Measurements from ENCODE around the gene CCDC88C. TPM values are rescaled to one million over a fixed set of nuclear protein-coding genes. Genes with fewer than 3 reads are reported as not detected.

The CCDC88C gene
- total RNA-seq, 1 experiment from 2014 or later: 21.3 TPM

DNA sequence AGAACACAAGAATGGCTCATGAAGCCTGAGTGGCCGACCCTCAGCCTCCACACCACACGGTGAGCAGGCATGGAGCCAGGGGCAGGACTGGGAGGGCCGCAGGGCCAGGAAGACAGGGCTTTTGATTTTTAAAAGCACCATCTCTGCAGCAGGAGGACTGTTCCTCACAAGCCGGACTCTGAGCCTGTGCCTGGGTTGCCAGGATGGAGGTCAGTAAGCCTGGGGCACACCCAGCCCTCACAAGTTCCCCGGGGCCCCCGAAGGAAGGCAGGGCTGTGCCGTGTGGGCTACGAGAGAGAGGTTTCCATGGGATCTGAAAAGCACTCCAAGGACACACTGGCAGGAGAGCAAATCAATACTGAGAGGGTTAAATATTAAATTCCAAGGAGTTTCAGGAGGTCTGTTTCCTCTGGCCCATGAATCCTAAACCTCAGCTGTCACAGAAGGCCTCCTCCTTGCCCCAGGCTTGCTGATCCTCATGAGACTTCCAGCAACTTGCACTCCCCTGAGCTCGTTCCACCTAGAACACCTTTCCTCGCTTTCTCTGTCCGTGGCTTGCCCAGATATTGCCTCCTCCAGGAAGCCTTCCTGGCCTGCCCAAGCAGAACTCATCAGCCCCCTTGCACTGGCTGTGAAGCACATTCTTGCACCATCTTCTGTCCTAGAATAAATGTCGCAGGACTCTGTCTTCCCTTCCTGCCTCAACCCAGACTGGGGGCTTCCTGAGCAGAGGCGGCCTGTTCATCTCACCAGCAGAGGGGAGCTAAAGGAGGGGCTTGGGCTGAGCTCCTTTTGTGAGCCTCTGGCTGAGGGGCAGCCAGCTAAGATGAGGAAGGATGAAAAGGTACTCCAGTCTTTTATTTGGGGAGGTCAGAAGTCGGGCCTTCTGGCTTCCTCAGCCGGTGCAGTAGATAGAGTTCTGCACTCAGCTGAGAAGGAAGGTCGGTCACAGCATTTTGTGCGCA is 64.6 kb downstream of the CCDC88C start:
- H3K36me3 ChIP-seq (ENCODE audit: control insufficient read depth, insufficient read depth, low read length): no peaks in the 10 kb centered on the region
- ChIA-PET CTCF (no interaction called here), POLR2A (no interaction called here)
- peak overlapping the region; percentile 83 for H3K27ac ChIP-seq (ENCODE audit: low read length)
- no peaks in the 10 kb centered on the region for H3K27me3 ChIP-seq (ENCODE audit: control insufficient read depth, insufficient read depth, low read length)
- no peak for DNase-seq (ENCODE audit: low read depth, low spot score)
- intact Hi-C loops (cut with micrococcal nuclease; ENCODE audit: unreplicated experiment) (no loop called here), in situ Hi-C loops (cut with HindIII; ENCODE audit: low pct_unique_long_range_greater_than_20kb, low sequenced_read_pairs) (no loop called here)
- peaks cover 32% of the 10 kb centered on the region for H3K4me1 ChIP-seq (ENCODE audit: control insufficient read depth, insufficient read depth, low read length)
- BruUV-seq (replicated peaks): no TSS peak
- H3K9me3 ChIP-seq (ENCODE audit: control insufficient read depth, insufficient read depth, low read depth, low read length): no peaks in the 10 kb centered on the region
- ATAC-seq: no peak
- no peak overlapping the region for H3K4me3 ChIP-seq (ENCODE audit: low read depth in 2 of 2, low read length in 2 of 2)
- TF ChIP-seq SIN3A (IDR thresholded peaks at IDR 0.05; ENCODE audit: borderline replicate concordance, insufficient read depth, low read depth, low read length) (no peak), TCF7L2 (IDR thresholded peaks at IDR 0.05; ENCODE audit: low read depth, low read length) (no peak)
- TF ChIP-seq, protein P1, sequence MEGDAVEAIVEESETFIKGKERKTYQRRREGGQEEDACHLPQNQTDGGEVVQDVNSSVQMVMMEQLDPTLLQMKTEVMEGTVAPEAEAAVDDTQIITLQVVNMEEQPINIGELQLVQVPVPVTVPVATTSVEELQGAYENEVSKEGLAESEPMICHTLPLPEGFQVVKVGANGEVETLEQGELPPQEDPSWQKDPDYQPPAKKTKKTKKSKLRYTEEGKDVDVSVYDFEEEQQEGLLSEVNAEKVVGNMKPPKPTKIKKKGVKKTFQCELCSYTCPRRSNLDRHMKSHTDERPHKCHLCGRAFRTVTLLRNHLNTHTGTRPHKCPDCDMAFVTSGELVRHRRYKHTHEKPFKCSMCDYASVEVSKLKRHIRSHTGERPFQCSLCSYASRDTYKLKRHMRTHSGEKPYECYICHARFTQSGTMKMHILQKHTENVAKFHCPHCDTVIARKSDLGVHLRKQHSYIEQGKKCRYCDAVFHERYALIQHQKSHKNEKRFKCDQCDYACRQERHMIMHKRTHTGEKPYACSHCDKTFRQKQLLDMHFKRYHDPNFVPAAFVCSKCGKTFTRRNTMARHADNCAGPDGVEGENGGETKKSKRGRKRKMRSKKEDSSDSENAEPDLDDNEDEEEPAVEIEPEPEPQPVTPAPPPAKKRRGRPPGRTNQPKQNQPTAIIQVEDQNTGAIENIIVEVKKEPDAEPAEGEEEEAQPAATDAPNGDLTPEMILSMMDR (IDR thresholded peaks at IDR 0.05): no peak

DNA sequence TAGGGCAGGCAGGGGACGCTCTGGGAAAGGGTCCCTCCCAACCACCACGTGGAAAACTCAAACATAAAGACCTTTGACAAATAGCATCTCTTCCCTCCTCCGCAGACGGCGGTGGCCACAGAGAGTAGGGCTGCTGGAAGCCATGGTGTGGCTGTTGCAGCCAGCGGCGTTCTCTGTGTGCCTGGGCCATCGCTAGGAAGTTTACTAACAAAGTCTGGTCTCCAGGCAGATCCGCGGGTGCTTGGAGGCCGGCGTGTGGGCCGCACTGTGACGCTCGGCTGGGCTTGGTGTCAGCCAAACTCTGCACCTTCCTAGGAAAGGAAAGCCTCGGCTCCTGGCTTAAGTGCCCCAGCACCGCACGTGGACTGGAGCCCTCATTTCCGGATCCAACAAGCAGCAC is 65.6 kb downstream of the CCDC88C start:
- CTCF ChIA-PET: interaction anchor here (0.7 kb wide), 1 partner anchor 1379 kb away, joined by 3 read pairs; no protein-coding TSS in a partner anchor
- H3K9me3 ChIP-seq (ENCODE audit: control insufficient read depth, insufficient read depth, low read depth, low read length): no peaks in the 10 kb centered on the region
- BruUV-seq (replicated peaks): no TSS peak
- H3K4me3 ChIP-seq (ENCODE audit: low read depth in 2 of 2, low read length in 2 of 2): no peak overlapping the region
- POLR2A ChIA-PET: interaction anchor here (0.6 kb wide), 1 partner anchor 1657 kb away, joined by 3 read pairs; no protein-coding TSS in a partner anchor
- DNase-seq (ENCODE audit: low read depth, low spot score) (no peak), ATAC-seq (peak; percentile 52)
- H3K4me1 ChIP-seq (ENCODE audit: control insufficient read depth, insufficient read depth, low read length): peaks cover 32% of the 10 kb centered on the region
- in situ Hi-C loops (cut with HindIII; ENCODE audit: low pct_unique_long_range_greater_than_20kb, low sequenced_read_pairs): no loop called here
- peak overlapping the region; percentile 83 for H3K27ac ChIP-seq (ENCODE audit: low read length)
- no peaks in the 10 kb centered on the region for H3K27me3 ChIP-seq (ENCODE audit: control insufficient read depth, insufficient read depth, low read length)
- no peaks in the 10 kb centered on the region for H3K36me3 ChIP-seq (ENCODE audit: control insufficient read depth, insufficient read depth, low read length)
- TF ChIP-seq SIN3A (IDR thresholded peaks at IDR 0.05; ENCODE audit: borderline replicate concordance, insufficient read depth, low read depth, low read length) (no peak), POLR2AphosphoS5 (IDR thresholded peaks at IDR 0.05; ENCODE audit: low read depth, low read length) (no peak), TCF7L2 (IDR thresholded peaks at IDR 0.05; ENCODE audit: low read depth, low read length) (no peak)
- TF ChIP-seq, protein P2, sequence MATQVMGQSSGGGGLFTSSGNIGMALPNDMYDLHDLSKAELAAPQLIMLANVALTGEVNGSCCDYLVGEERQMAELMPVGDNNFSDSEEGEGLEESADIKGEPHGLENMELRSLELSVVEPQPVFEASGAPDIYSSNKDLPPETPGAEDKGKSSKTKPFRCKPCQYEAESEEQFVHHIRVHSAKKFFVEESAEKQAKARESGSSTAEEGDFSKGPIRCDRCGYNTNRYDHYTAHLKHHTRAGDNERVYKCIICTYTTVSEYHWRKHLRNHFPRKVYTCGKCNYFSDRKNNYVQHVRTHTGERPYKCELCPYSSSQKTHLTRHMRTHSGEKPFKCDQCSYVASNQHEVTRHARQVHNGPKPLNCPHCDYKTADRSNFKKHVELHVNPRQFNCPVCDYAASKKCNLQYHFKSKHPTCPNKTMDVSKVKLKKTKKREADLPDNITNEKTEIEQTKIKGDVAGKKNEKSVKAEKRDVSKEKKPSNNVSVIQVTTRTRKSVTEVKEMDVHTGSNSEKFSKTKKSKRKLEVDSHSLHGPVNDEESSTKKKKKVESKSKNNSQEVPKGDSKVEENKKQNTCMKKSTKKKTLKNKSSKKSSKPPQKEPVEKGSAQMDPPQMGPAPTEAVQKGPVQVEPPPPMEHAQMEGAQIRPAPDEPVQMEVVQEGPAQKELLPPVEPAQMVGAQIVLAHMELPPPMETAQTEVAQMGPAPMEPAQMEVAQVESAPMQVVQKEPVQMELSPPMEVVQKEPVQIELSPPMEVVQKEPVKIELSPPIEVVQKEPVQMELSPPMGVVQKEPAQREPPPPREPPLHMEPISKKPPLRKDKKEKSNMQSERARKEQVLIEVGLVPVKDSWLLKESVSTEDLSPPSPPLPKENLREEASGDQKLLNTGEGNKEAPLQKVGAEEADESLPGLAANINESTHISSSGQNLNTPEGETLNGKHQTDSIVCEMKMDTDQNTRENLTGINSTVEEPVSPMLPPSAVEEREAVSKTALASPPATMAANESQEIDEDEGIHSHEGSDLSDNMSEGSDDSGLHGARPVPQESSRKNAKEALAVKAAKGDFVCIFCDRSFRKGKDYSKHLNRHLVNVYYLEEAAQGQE (IDR thresholded peaks at IDR 0.05; ENCODE audit: insufficient read depth in 1 of 2, low read depth in 2 of 2, low read length in 1 of 2): no peak
- TF ChIP-seq, protein P1 (IDR thresholded peaks at IDR 0.05): no peak
- intact Hi-C loops (cut with micrococcal nuclease; ENCODE audit: unreplicated experiment): no loop called here
